ENCODE data around the gene TTC7B. TPM values are rescaled to one million over a fixed set of nuclear protein-coding genes. Genes with fewer than 3 reads are reported as not detected.

Gene TTC7B
- total and polyA plus RNA-seq, 10 of the 15 experiments (the other 5 are each of a cell fraction or from before 2014, with no cell fraction given) = under 0.01 to 1.1 (median 0.26) TPM; not detected in 2

DNA sequence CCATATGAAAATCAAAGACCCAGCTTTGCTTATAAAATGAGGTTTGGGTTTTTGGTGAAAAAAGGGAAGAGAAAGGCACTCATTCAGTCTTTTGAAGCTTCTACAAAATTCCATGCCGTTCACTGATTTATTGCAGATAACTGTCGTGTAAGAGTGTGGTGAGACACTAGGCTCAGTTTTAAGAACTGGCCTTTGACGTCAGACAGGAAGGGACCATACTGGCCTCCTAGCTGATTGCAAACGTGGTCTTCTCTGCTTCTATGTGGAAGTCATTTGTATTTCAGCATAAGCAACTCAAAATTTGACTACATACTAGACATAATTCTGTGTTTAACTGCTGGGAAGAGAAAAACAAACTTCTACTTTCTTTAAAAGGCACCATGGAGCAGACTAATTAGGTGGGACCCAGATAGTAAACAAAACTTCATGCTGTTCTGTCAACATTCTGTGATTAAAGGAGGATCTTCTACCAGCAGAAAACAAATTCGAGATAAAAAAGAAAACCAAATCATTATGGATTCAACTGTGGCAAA is 168.7 kb downstream of the TTC7B start:
- 19% methylated on average over 5 of the region's 5 CpGs for WGBS (ENCODE audit: insufficient coverage, insufficient replicate concordance, low lambda C conversion rate, missing lambda C conversion rate)
- intact Hi-C loops (cut with micrococcal nuclease; ENCODE audit: unreplicated experiment) = no loop called here
- in situ Hi-C loops (cut with MboI) = no loop called here
- ChIA-PET CTCF (no interaction called here), POLR2A (no interaction called here), SMC1A (ENCODE audit: uncharacterized antibody, unreplicated experiment) (no interaction called here), RAD21 (ENCODE audit: unreplicated experiment) (interaction anchor here (0.6 kb wide), 1 partner anchor 139 kb away, joined by 3 read pairs; no protein-coding TSS in a partner anchor)
- Histone ChIP-seq H2AFZ (ENCODE audit: control insufficient read depth, low read depth, low read length) (no peak overlapping the region), H3K9me3 (replicated peaks; ENCODE audit: control insufficient read depth, insufficient read depth, low read length) (no peaks in the 10 kb centered on the region), H3K9ac (ENCODE audit: control insufficient read depth, insufficient read depth, low read length) (no peak overlapping the region), H3K36me3 (ENCODE audit: control insufficient read depth in 2 of 2, insufficient read depth in 2 of 2, low read length in 1 of 2) (no peaks in the 10 kb centered on the region), H3K4me2 (ENCODE audit: control insufficient read depth, insufficient read depth) (no peak overlapping the region), H3K27ac (ENCODE audit: control insufficient read depth, insufficient read depth) (no peak overlapping the region), H3K4me3 (no peak overlapping the region), H3K79me2 (ENCODE audit: control insufficient read depth, insufficient read depth, low read length) (no peaks in the 10 kb centered on the region), H4K20me1 (ENCODE audit: control insufficient read depth, insufficient read depth) (no peaks in the 10 kb centered on the region), H3K4me1 (ENCODE audit: control insufficient read depth, insufficient read depth, low read length) (no peaks in the 10 kb centered on the region), H3K27me3 (replicated peaks in 1 of 2; ENCODE audit: control insufficient read depth in 2 of 2, insufficient read depth in 2 of 2, low read length in 1 of 2) (peaks cover 2 to 6% of the 10 kb centered on the region in 2 experiments; a peak in 2 of 4 replicates)
- ATAC-seq (no peak), FAIRE-seq (no peak), DNase-seq (ENCODE audit: low read depth, low spot score) (no peak)
- TF ChIP-seq CBX3 (IDR thresholded peaks at IDR 0.05; ENCODE audit: borderline replicate concordance, low read depth) (no peak), NR2C1 (IDR thresholded peaks at IDR 0.05) (no peak), ZNF384 (IDR thresholded peaks at IDR 0.05; ENCODE audit: borderline replicate concordance, low read depth, low read length) (no peak)
- no TSS peak for BruUV-seq (replicated peaks)

DNA sequence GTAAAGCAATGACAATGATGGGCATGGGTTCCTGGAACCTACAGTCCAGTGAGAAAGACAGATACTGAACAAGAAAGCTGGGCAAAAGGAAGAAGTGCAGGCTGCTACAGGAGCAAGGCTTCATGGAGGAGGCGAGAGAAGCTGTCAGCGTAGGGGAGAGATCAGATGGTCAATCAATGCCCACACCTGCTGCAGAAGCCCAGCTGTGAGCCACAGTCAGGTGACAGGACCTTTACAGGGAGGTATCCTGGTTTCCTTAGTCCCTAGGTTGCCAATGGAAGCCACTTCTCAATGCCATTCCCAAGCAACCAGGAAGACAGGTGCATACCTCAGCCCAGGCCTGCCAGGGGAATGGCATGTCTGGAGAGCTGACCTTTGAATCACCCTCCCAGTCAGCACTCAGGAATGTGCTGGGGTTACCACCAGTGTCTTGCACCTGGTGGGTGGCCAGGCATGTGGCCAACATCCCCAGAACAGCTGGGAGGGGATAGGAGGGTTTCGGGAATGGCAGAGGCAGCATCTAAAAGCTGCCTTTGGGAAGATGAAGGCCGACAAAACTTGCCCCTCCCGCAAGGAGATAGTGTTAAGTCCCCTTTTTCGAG is 170.3 kb downstream of the TTC7B start:
- no TSS peak for BruUV-seq (replicated peaks)
- no peak for TF ChIP-seq NR2F1 (conservative IDR thresholded peaks at IDR 0.05)
- TF ChIP-seq, protein P1, sequence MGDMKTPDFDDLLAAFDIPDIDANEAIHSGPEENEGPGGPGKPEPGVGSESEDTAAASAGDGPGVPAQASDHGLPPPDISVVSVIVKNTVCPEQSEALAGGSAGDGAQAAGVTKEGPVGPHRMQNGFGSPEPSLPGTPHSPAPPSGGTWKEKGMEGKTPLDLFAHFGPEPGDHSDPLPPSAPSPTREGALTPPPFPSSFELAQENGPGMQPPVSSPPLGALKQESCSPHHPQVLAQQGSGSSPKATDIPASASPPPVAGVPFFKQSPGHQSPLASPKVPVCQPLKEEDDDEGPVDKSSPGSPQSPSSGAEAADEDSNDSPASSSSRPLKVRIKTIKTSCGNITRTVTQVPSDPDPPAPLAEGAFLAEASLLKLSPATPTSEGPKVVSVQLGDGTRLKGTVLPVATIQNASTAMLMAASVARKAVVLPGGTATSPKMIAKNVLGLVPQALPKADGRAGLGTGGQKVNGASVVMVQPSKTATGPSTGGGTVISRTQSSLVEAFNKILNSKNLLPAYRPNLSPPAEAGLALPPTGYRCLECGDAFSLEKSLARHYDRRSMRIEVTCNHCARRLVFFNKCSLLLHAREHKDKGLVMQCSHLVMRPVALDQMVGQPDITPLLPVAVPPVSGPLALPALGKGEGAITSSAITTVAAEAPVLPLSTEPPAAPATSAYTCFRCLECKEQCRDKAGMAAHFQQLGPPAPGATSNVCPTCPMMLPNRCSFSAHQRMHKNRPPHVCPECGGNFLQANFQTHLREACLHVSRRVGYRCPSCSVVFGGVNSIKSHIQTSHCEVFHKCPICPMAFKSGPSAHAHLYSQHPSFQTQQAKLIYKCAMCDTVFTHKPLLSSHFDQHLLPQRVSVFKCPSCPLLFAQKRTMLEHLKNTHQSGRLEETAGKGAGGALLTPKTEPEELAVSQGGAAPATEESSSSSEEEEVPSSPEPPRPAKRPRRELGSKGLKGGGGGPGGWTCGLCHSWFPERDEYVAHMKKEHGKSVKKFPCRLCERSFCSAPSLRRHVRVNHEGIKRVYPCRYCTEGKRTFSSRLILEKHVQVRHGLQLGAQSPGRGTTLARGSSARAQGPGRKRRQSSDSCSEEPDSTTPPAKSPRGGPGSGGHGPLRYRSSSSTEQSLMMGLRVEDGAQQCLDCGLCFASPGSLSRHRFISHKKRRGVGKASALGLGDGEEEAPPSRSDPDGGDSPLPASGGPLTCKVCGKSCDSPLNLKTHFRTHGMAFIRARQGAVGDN (IDR thresholded peaks at IDR 0.05) = no peak
- TF ChIP-seq, protein P2, sequence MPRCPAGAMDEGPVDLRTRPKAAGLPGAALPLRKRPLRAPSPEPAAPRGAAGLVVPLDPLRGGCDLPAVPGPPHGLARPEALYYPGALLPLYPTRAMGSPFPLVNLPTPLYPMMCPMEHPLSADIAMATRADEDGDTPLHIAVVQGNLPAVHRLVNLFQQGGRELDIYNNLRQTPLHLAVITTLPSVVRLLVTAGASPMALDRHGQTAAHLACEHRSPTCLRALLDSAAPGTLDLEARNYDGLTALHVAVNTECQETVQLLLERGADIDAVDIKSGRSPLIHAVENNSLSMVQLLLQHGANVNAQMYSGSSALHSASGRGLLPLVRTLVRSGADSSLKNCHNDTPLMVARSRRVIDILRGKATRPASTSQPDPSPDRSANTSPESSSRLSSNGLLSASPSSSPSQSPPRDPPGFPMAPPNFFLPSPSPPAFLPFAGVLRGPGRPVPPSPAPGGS (IDR thresholded peaks at IDR 0.05; ENCODE audit: borderline replicate concordance, insufficient read depth, low read depth, low read length, poor library complexity, severe bottlenecking) = no peak
- TF ChIP-seq MYB (IDR thresholded peaks at IDR 0.05; ENCODE audit: borderline replicate concordance, low read depth, low read length) = no peak
- no peak for TF ChIP-seq IKZF1 (conservative IDR thresholded peaks at IDR 0.05)
- TF ChIP-seq SUZ12 (IDR thresholded peaks at IDR 0.05; ENCODE audit: unreplicated experiment) = no peak
- no peak for TF ChIP-seq HDGF (IDR thresholded peaks at IDR 0.05)
- no peak for TF ChIP-seq MYC (IDR thresholded peaks at IDR 0.05; ENCODE audit: insufficient read depth, insufficient read length, insufficient replicate concordance, low read length, severe bottlenecking)

More for the DNA sequence above, 170.3 kb downstream of the TTC7B start:
- 19% methylated on average over 6 of the region's 6 CpGs for WGBS (ENCODE audit: insufficient coverage, insufficient replicate concordance, low lambda C conversion rate, missing lambda C conversion rate)
- RAD21 ChIA-PET (ENCODE audit: unreplicated experiment) = no interaction called here
- Histone ChIP-seq H3K27ac (ENCODE audit: control insufficient read depth, insufficient read depth) (no peak overlapping the region), H2AFZ (ENCODE audit: control insufficient read depth, low read depth, low read length) (no peak overlapping the region), H3K4me1 (ENCODE audit: control insufficient read depth, insufficient read depth, low read length) (no peaks in the 10 kb centered on the region), H3K9ac (ENCODE audit: control insufficient read depth, insufficient read depth, low read length) (no peak overlapping the region), H3K27me3 (replicated peaks in 1 of 2; ENCODE audit: control insufficient read depth in 2 of 2, insufficient read depth in 2 of 2, low read length in 1 of 2) (peaks cover 3 to 5% of the 10 kb centered on the region in 2 experiments; a peak in 3 of 4 replicates), H3K4me2 (ENCODE audit: control insufficient read depth, insufficient read depth) (no peak overlapping the region), H4K20me1 (ENCODE audit: control insufficient read depth, insufficient read depth) (no peaks in the 10 kb centered on the region), H3K9me3 (replicated peaks; ENCODE audit: control insufficient read depth, insufficient read depth, low read length) (no peaks in the 10 kb centered on the region), H3K4me3 (no peak overlapping the region), H3K79me2 (ENCODE audit: control insufficient read depth, insufficient read depth, low read length) (no peaks in the 10 kb centered on the region), H3K36me3 (ENCODE audit: control insufficient read depth in 2 of 2, insufficient read depth in 2 of 2, low read length in 1 of 2) (no peaks in the 10 kb centered on the region)
- in situ Hi-C loops (cut with MboI) = no loop called here
- intact Hi-C loops (cut with micrococcal nuclease; ENCODE audit: unreplicated experiment) = no loop called here
- POLR2A ChIA-PET = no interaction called here
- DNase-seq (ENCODE audit: low read depth, low spot score) (no peak), FAIRE-seq (no peak), ATAC-seq (no peak)
- CTCF ChIA-PET = no interaction called here
- SMC1A ChIA-PET (ENCODE audit: uncharacterized antibody, unreplicated experiment) = no interaction called here
